HEK293 (cell line): ENCODE results near the gene CSTF1.

Experiments
- CTCF ChIA-PET: fragments of 350-600 bp; formaldehyde crosslinking; extraction: SDS; loops from one replicate; lab custom pipeline; 2021; ENCODE audit warnings: antibody characterized with exemption; lab: Yijun Ruan, JAX
- POLR2A ChIA-PET: fragments of 300-600 bp; formaldehyde crosslinking; extraction: SDS; loops from one replicate; lab custom pipeline; 2020; ENCODE audit warnings: antibody characterized with exemption, inconsistent platforms; lab: Yijun Ruan, JAX
- H3K27ac ChIP-seq: fragments of 200-500 bp; sonication (Bioruptor generic); 2 replicates; pipeline ENCODE4 v1.5.1; 2014; ENCODE audit warnings: low read depth, low read length, control low read depth, inconsistent platforms; ENCODE audit errors: extremely low read depth
- H3K36me3 ChIP-seq, 2 experiments: fragments of 200-500 bp in 1 of 2; sonication (Bioruptor generic) in 1 of 2; 1 replicate in 1 of 2; 2 replicates in 1 of 2; pipeline ENCODE4 v1.5.1; 2014 to 2017; ENCODE audit warnings: inconsistent platforms in 2 of 2, low read length in 2 of 2; ENCODE audit not compliant: control insufficient read depth in 2 of 2, insufficient read depth in 1 of 2
- H3K4me1 ChIP-seq: fragments of 200-500 bp; sonication (Bioruptor generic); 2 replicates; pipeline ENCODE4 v1.5.1; 2014; ENCODE audit warnings: mild to moderate bottlenecking, low read length, inconsistent platforms; ENCODE audit not compliant: control insufficient read depth, insufficient read depth
- H3K4me3 ChIP-seq: 2 replicates; pipeline ENCODE4 v1.5.1; 2011; ENCODE audit warnings: low read depth, mild to moderate bottlenecking, control low read depth, low read length, moderate library complexity
- H3K9me3 ChIP-seq: fragments of 200-500 bp; sonication (Bioruptor generic); 2 replicates; pipeline ENCODE4 v1.5.1; 2014; ENCODE audit warnings: low read depth, low read length, inconsistent platforms; ENCODE audit not compliant: control insufficient read depth, insufficient read depth
- HOXA7 ChIP-seq: sonication (generic); formaldehyde crosslinking; IDR thresholded peaks from 2 replicates; pipeline ENCODE4 v1.8.1; 2022; ENCODE audit warnings: missing genetic modification reagents, borderline replicate concordance
- KLF16 ChIP-seq: fragments of 450-650 bp; formaldehyde crosslinking; IDR thresholded peaks from 2 replicates; pipeline ENCODE4 v1.5.1; 2017; ENCODE audit warnings: missing biosample characterization, missing genetic modification characterization
- SETDB1 ChIP-seq: IDR thresholded peaks from one replicate; pipeline ENCODE4 v1.6.1; 2017; ENCODE audit warnings: mild to moderate bottlenecking, low read length, moderate library complexity, mixed read lengths; ENCODE audit not compliant: insufficient read length
- SP2 ChIP-seq: fragments of 450-650 bp; formaldehyde crosslinking; IDR thresholded peaks from 2 replicates; pipeline ENCODE4 v1.5.1; 2016; ENCODE audit warnings: missing biosample characterization, missing genetic modification characterization
- TRIM28 ChIP-seq: IDR thresholded peaks from 2 replicates; pipeline ENCODE4 v1.6.1; 2011; ENCODE audit warnings: low read length, control low read depth, borderline replicate concordance
- WT1 ChIP-seq: fragments of 450-650 bp; formaldehyde crosslinking; IDR thresholded peaks from 2 replicates; pipeline ENCODE4 v1.5.1; 2016; ENCODE audit warnings: missing biosample characterization, missing genetic modification characterization
- ZBTB8A ChIP-seq: fragments of 450-650 bp; formaldehyde crosslinking; IDR thresholded peaks from 2 replicates; pipeline ENCODE4 v1.5.1; 2016; ENCODE audit warnings: missing biosample characterization, missing genetic modification characterization
- ZNF19 ChIP-seq: fragments of 450-650 bp; formaldehyde crosslinking; IDR thresholded peaks from 2 replicates; pipeline ENCODE4; 2016; ENCODE audit warnings: missing biosample characterization, missing genetic modification characterization, low read depth
- ZNF2 ChIP-seq: fragments of 450-650 bp; formaldehyde crosslinking; IDR thresholded peaks from 2 replicates; pipeline ENCODE4 v1.5.1; 2016; ENCODE audit warnings: missing biosample characterization, missing genetic modification characterization
- ZNF335 ChIP-seq: fragments of 450-650 bp; formaldehyde crosslinking; conservative IDR thresholded peaks from 2 replicates; pipeline ENCODE4 v1.5.1; 2016; ENCODE audit warnings: missing biosample characterization, missing genetic modification characterization
- ZNF48 ChIP-seq: fragments of 450-650 bp; formaldehyde crosslinking; IDR thresholded peaks from 2 replicates; pipeline ENCODE4 v1.5.1; 2016; ENCODE audit warnings: missing biosample characterization, missing genetic modification characterization
- ZNF561 ChIP-seq: fragments of 450-650 bp; IDR thresholded peaks from 2 replicates; pipeline ENCODE4 v1.5.1; 2018; ENCODE audit warnings: missing biosample characterization, missing genetic modification characterization, borderline replicate concordance
- ZNF837 ChIP-seq: fragments of 450-650 bp; formaldehyde crosslinking; IDR thresholded peaks from 2 replicates; pipeline ENCODE4 v1.5.1; 2016; ENCODE audit warnings: missing biosample characterization, missing genetic modification characterization
- TF ChIP-seq, protein P1 (sequence below): fragments of 450-650 bp; IDR thresholded peaks from 2 replicates; pipeline ENCODE4 v1.5.1; 2018; ENCODE audit warnings: missing biosample characterization, missing genetic modification characterization
- TF ChIP-seq, protein P2 (sequence below): fragments of 450-650 bp; formaldehyde crosslinking; IDR thresholded peaks from 2 replicates; pipeline ENCODE4 v1.5.1; 2016; ENCODE audit warnings: missing biosample characterization, missing genetic modification characterization
- TF ChIP-seq, protein P3 (sequence below): fragments of 450-650 bp; formaldehyde crosslinking; IDR thresholded peaks from 2 replicates; pipeline ENCODE4 v1.5.1; 2016; ENCODE audit warnings: missing biosample characterization, missing genetic modification characterization
- TF ChIP-seq, protein P4 (sequence below): fragments of 450-650 bp; formaldehyde crosslinking; IDR thresholded peaks from 2 replicates; pipeline ENCODE4 v1.5.1; 2016; ENCODE audit warnings: missing biosample characterization, missing genetic modification characterization
- TF ChIP-seq, protein P5 (sequence below): fragments of 450-650 bp; formaldehyde crosslinking; optimal IDR thresholded peaks from 2 replicates; pipeline ENCODE3; 2016; ENCODE audit warnings: missing biosample characterization, mild to moderate bottlenecking, missing genetic modification characterization

The CSTF1 gene

DNA sequence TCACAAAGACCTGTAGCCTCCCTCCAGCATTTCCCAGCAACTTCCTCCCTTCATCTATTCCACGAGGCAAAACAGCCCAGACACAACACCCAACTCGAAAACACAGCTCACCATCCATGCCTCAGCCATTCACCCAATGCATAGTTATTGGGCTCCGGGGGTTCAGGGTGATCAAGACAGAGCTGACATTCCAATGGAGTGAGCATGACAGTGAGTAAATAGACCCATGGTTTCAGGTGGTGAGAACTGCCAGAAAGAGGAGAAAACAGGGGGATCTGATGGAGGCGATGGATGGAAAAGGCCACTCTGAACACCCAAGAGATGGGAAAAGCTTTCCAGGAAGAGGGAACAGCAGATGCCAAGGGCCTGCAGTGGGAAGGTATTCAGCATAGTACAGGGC, 25.5 kb downstream of the CSTF1 start (continued):
- TF ChIP-seq WT1 (tag by site-specific recombination) (no peak), TRIM28 (no peak), ZNF48 (no peak)

DNA sequence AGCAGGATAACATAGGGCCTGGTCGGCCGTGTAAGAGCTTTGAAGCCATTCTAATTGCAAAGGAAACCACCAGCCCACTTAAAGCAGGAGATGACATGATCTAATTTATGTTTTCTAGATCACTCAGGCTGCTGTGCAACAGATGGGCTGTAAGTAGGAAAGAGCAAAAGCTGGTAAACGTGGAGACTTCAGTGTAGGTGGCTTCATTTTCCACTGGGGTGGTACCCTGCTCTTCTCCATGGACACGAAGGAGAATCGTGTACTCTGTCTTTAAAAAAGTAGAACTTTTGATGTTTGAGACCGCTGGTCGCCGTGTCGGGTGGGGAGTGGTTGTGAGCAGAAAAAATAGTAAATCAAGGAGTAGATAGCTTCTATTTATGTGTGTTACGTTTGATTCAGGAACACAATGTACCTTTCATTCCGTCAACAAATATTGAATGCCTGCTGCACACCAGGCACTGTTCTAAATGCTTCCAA, 26.0 kb downstream of the CSTF1 start:
- no peaks in the 10 kb centered on the region for H3K9me3 ChIP-seq
- H3K27ac ChIP-seq: no peak overlapping the region
- H3K4me1 ChIP-seq: no peaks in the 10 kb centered on the region
- peaks cover 0 to 22% of the 10 kb centered on the region in 2 experiments; a peak in 1 of 3 replicates for H3K36me3 ChIP-seq
- ChIA-PET POLR2A (no interaction called here), CTCF (interaction anchor here (0.9 kb wide), 1 partner anchor 20 kb away, joined by 4 read pairs; no protein-coding TSS in a partner anchor)
- TF ChIP-seq ZNF2 (tag by site-specific recombination) (no peak), SETDB1 (no peak), KLF16 (tag by site-specific recombination) (no peak), ZNF837 (tag by site-specific recombination) (no peak), SP2 (tag by site-specific recombination) (no peak), ZNF335 (tag by site-specific recombination) (no peak), ZNF561 (tag by site-specific recombination) (no peak), HOXA7 (CRISPR knock-in tag) (no peak), ZBTB8A (no peak), ZNF19 (tag by site-specific recombination) (no peak)
- TF ChIP-seq, protein P1, sequence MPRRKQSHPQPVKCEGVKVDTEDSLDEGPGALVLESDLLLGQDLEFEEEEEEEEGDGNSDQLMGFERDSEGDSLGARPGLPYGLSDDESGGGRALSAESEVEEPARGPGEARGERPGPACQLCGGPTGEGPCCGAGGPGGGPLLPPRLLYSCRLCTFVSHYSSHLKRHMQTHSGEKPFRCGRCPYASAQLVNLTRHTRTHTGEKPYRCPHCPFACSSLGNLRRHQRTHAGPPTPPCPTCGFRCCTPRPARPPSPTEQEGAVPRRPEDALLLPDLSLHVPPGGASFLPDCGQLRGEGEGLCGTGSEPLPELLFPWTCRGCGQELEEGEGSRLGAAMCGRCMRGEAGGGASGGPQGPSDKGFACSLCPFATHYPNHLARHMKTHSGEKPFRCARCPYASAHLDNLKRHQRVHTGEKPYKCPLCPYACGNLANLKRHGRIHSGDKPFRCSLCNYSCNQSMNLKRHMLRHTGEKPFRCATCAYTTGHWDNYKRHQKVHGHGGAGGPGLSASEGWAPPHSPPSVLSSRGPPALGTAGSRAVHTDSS: no peak
- TF ChIP-seq, protein P2, sequence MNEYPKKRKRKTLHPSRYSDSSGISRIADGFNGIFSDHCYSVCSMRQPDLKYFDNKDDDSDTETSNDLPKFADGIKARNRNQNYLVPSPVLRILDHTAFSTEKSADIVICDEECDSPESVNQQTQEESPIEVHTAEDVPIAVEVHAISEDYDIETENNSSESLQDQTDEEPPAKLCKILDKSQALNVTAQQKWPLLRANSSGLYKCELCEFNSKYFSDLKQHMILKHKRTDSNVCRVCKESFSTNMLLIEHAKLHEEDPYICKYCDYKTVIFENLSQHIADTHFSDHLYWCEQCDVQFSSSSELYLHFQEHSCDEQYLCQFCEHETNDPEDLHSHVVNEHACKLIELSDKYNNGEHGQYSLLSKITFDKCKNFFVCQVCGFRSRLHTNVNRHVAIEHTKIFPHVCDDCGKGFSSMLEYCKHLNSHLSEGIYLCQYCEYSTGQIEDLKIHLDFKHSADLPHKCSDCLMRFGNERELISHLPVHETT (tag by site-specific recombination): no peak
- TF ChIP-seq, protein P3, sequence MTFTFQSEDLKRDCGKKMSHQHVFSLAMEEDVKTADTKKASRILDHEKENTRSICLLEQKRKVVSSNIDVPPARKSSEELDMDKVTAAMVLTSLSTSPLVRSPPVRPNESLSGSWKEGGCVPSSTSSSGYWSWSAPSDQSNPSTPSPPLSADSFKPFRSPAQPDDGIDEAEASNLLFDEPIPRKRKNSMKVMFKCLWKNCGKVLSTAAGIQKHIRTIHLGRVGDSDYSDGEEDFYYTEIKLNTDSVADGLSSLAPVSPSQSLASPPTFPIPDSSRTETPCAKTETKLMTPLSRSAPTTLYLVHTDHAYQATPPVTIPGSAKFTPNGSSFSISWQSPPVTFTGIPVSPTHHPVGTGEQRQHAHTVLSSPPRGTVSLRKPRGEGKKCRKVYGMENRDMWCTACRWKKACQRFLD (tag by site-specific recombination): no peak
- TF ChIP-seq, protein P4, sequence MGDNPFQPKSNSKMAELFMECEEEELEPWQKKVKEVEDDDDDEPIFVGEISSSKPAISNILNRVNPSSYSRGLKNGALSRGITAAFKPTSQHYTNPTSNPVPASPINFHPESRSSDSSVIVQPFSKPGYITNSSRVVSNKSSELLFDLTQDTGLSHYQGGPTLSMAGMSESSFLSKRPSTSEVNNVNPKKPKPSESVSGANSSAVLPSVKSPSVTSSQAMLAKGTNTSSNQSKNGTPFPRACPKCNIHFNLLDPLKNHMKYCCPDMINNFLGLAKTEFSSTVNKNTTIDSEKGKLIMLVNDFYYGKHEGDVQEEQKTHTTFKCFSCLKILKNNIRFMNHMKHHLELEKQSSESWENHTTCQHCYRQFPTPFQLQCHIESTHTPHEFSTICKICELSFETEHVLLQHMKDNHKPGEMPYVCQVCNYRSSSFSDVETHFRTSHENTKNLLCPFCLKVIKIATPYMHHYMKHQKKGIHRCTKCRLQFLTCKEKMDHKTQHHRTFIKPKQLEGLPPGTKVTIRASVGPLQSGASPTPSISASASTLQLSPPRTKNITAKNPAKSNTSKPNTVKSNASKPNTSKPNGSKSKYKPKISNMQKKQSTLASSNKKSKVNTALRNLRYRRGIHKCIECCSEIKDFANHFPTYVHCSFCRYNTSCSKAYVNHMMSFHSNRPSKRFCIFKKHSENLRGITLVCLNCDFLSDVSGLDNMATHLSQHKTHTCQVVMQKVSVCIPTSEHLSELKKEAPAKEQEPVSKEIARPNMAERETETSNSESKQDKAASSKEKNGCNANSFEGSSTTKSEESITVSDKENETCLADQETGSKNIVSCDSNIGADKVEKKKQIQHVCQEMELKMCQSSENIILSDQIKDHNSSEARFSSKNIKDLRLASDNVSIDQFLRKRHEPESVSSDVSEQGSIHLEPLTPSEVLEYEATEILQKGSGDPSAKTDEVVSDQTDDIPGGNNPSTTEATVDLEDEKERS (tag by site-specific recombination): no peak
- TF ChIP-seq, protein P5, sequence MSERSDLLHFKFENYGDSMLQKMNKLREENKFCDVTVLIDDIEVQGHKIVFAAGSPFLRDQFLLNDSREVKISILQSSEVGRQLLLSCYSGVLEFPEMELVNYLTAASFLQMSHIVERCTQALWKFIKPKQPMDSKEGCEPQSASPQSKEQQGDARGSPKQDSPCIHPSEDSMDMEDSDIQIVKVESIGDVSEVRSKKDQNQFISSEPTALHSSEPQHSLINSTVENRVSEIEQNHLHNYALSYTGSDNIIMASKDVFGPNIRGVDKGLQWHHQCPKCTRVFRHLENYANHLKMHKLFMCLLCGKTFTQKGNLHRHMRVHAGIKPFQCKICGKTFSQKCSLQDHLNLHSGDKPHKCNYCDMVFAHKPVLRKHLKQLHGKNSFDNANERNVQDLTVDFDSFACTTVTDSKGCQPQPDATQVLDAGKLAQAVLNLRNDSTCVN: no peak
- TF ChIP-seq, all 188 proteins: peak for 0
- H3K4me3 ChIP-seq: no peak overlapping the region
